Mesodermal cell (in vitro differentiated cells): ENCODE results near the gene GRIP1.
"Not testable (repeated sequence)": the region's sequence is repeated elsewhere in the genome, so short reads cannot be mapped to it uniquely, and the experiment has no call there.

Experiments
- H3K27ac ChIP-seq: 2 replicates; pipeline ENCODE4 v1.7.0; 2013; ENCODE audit warnings: mild to moderate bottlenecking, low read depth, low read length, moderate library complexity; ENCODE audit not compliant: severe bottlenecking
- H3K36me3 ChIP-seq: 2 replicates; pipeline ENCODE4 v1.7.1; 2013; ENCODE audit warnings: mild to moderate bottlenecking, low read length, moderate library complexity; ENCODE audit not compliant: control insufficient read depth, insufficient read depth
- H3K4me1 ChIP-seq: one replicate; pipeline ENCODE4 v1.7.1; 2013; ENCODE audit warnings: mild to moderate bottlenecking, low read length; ENCODE audit not compliant: insufficient read depth, control insufficient read depth, poor library complexity, severe bottlenecking
- H3K4me3 ChIP-seq: 2 replicates; pipeline ENCODE4 v1.7.0; 2013; ENCODE audit warnings: low read length, control low read depth, mild to moderate bottlenecking; ENCODE audit not compliant: insufficient read depth, poor library complexity, severe bottlenecking; ENCODE audit errors: extremely low read depth
- H3K9me3 ChIP-seq: 2 replicates; pipeline ENCODE4 v1.7.1; 2013; ENCODE audit warnings: mild to moderate bottlenecking, low read length, moderate library complexity; ENCODE audit not compliant: control insufficient read depth
- WGBS, 2 experiments: methylation state at CpG; one replicate each; pipeline ENCODE4 v1.1.5; 2013; ENCODE audit warnings: missing lambda C conversion rate in 2 of 2; ENCODE audit not compliant: insufficient coverage in 2 of 2; 5-methylcytosine and 5-hydroxymethylcytosine counted together

The GRIP1 gene

DNA sequence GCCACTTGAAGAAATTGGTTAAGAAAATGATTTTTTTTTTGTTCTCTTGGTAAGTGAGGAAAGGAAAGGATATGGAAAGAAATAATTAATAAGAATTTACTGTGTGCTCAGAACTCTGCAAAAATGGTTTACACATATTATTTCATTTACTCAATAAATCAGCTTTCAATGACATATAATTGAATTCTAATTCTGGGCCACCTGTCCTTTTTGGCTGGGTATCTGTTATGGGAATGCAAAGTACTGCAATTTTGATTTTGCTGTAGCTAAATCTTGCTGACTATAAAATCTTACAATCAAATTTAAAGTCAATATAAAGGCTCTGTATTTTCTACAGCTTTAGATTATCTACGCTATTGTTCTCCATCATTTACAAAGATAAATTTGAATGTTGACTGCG lies 147.1 kb downstream of the GRIP1 start:
- no peak overlapping the region for H3K4me3 ChIP-seq
- H3K36me3 ChIP-seq, result no peaks in the 10 kb centered on the region
- H3K9me3 ChIP-seq, result no peaks in the 10 kb centered on the region
- WGBS, 2 experiments, result no CpG with 5 or more reads among the region's 2 CpGs
- no peaks in the 10 kb centered on the region for H3K4me1 ChIP-seq
- no peak overlapping the region for H3K27ac ChIP-seq

DNA sequence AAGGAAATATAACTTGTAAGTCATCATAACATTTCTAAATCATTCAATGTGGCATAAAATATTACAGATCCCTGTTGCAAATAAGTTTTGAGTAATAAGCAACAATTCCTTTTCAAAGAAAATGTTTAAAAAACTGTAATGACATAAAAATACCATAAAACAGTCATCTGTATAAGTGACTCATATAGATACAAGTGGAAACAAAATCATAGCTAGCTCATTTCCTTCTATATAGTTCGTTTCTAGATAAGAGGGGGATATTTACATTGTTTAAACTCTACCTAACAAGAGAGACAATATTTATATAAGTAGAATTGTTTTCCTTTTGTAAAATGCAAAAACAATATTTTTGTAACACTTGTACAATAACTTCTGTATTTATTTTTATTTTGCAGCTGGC lies 148.9 kb downstream of the GRIP1 start:
- no CpG with 5 or more reads among the region's 1 CpG for WGBS, 2 experiments
- H3K9me3 ChIP-seq, result no peaks in the 10 kb centered on the region
- H3K27ac ChIP-seq, result no peak overlapping the region
- no peaks in the 10 kb centered on the region for H3K4me1 ChIP-seq
- no peak overlapping the region for H3K4me3 ChIP-seq
- H3K36me3 ChIP-seq, result no peaks in the 10 kb centered on the region

DNA sequence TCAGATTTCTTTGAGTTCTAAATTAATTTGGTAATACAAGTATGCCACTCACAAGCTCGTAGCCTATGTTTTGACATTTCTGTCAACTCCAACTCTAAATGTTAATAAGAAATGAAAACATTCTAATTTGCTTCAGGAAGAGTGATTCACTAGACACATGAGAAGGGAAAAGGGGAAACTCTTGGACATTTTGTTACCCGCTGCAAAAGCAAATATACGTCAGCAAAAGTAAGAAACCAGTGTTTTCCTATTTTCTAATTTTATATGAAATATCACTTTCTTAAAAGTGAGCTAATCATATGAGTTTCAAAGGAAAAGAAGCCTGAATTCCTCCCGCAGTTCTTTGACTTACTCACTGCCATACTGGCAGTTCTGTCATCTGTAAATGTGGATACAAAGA lies 162.3 kb downstream of the GRIP1 start:
- no CpG with 5 or more reads among the region's 4 CpGs for WGBS, 2 experiments
- H3K4me3 ChIP-seq, result no peak overlapping the region
- H3K27ac ChIP-seq, result no peak overlapping the region
- no peaks in the 10 kb centered on the region for H3K4me1 ChIP-seq
- no peaks in the 10 kb centered on the region for H3K36me3 ChIP-seq
- no peaks in the 10 kb centered on the region for H3K9me3 ChIP-seq

DNA sequence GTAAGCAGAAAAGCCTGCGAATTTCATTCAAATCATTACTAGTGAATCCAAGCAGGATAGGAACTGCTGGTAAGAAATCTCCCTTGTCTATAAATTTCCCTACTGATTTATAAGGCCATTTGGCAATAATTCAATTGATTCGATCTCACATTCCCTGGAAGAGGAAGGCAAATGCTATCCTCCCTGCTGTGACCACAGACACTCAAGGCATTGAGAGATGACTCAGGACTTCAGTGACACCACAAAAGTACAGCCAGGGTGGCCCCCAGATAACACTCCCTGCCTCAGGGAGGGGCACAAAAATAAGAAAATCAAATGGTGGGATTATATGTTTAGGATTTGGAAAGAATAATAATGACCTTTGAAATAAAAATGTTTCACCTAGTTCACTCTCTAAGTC lies 162.7 kb downstream of the GRIP1 start:
- Histone ChIP-seq H3K4me1 (no peaks in the 10 kb centered on the region), H3K9me3 (no peaks in the 10 kb centered on the region), H3K27ac (no peak overlapping the region), H3K36me3 (no peaks in the 10 kb centered on the region), H3K4me3 (no peak overlapping the region)
- WGBS, 2 experiments, result 56 to 67% methylated on average over 1 of the region's 2 CpGs

DNA sequence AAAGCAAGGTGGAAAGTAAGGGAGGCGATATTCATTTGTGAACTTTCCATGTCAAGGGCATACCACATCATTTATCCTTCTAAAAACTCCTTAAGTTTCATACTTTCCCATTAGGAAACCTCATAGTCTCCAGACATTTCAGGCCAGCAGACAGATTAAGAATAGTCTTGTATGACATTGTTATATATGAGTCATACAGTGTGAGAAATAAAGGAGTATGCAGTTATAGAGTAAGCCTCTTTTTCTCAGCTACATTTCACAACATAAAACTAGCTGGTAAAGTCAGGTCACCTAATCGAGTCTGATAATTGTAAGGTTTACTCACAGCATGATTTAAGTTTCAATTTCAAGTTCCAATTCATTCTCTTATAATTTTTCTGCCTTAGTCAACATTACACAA lies 164.3 kb downstream of the GRIP1 start:
- no peaks in the 10 kb centered on the region for H3K4me1 ChIP-seq
- WGBS, 2 experiments, result 86% methylated on average over 1 of the region's 2 CpGs; no CpG with 5 or more reads in 1 of the 2 experiments
- H3K4me3 ChIP-seq, result no peak overlapping the region
- H3K9me3 ChIP-seq, result no peaks in the 10 kb centered on the region
- no peaks in the 10 kb centered on the region for H3K36me3 ChIP-seq
- no peak overlapping the region for H3K27ac ChIP-seq

DNA sequence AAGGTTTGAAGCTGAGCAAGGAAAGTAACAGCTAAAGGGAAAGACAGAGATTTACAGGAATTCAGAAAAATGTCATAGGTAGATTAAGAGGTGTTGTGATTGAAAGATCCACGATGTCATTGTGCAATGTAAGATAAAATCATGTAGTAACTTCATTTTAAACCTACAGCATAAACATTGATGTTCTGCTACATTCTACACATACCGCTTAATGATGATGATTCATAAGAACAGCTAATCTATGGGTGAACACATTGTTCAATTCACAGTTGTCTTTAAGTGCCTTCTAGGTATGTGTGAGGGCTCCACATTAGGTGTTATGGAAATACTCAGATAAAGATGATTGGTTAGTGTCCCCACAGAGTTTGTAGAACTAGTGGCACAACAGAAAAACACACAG lies 170.9 kb downstream of the GRIP1 start:
- Histone ChIP-seq H3K4me3 (no peak overlapping the region), H3K36me3 (no peaks in the 10 kb centered on the region), H3K9me3 (no peaks in the 10 kb centered on the region), H3K4me1 (no peaks in the 10 kb centered on the region), H3K27ac (no peak overlapping the region)
- no CpG with 5 or more reads among the region's 2 CpGs for WGBS, 2 experiments

DNA sequence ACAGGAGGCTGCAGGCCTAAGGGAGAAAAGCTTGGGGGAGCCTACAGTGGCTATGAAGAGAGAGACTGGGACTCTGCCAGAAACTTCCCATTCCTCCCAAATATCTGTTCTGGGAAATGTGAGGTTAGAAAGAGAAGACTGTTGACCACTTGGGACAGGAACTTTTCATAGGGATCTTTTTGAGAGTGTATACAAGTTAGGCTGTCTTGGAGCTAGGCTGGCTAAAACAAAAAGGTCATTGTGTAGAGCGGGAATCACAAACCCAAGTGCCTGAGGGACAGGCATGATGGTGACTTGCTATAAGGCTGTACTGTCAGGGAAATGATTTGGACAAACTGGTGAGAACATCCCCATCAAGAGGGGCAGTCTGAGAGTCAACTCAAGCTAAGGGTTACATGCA lies 175.1 kb downstream of the GRIP1 start:
- WGBS, 2 experiments, result 90 to 92% methylated on average over 1 of the region's 1 CpG
- Histone ChIP-seq H3K36me3 (no peaks in the 10 kb centered on the region), H3K4me3 (no peak overlapping the region), H3K4me1 (no peaks in the 10 kb centered on the region), H3K9me3 (no peaks in the 10 kb centered on the region), H3K27ac (no peak overlapping the region)

DNA sequence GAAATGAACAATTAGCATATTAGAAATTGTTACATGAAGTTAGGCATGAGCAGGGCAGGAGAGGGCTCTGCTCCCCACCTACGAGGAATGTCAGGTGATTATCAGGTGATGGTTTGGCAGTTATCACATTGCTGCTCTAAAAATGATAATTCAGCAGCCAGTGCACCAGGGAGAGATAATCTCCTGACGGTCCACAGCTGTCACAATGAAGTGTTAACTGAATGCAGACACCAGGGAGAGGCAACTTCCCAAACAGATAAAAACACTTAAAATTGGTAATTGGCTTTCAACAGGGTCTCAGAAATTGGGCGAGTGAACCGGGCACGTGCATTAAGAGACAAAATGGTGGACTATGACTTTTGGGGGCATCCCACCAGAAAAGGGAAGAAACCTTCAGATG lies 176.0 kb downstream of the GRIP1 start:
- Histone ChIP-seq H3K4me1 (no peaks in the 10 kb centered on the region), H3K27ac (no peak overlapping the region), H3K9me3 (no peaks in the 10 kb centered on the region), H3K4me3 (no peak overlapping the region), H3K36me3 (no peaks in the 10 kb centered on the region)
- WGBS, 2 experiments, result 57 to 75% methylated on average over 1 of the region's 5 CpGs

DNA sequence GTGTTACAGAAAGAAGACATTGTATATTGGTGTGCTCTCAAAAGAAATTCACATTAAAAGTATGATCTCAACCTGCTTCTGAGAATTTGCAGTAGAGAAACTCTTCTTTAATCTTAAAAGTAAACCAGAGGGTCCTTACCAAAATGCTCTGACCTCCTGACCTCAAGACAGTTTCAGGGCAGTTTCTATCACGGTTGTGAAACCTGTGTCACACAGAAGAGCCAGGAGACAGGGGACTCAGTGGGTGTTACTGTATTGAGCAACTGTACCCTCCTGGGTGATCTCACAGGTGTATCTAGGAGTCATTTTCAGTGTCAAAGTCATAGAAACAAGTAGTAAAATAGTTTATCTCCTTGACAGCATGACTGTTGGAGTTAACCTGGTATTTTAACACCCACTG lies 178.0 kb downstream of the GRIP1 start:
- H3K9me3 ChIP-seq, result no peaks in the 10 kb centered on the region
- no peak overlapping the region for H3K4me3 ChIP-seq
- no peaks in the 10 kb centered on the region for H3K36me3 ChIP-seq
- H3K27ac ChIP-seq, result no peak overlapping the region
- 71 to 88% methylated on average over 1 of the region's 1 CpG for WGBS, 2 experiments
- no peaks in the 10 kb centered on the region for H3K4me1 ChIP-seq

DNA sequence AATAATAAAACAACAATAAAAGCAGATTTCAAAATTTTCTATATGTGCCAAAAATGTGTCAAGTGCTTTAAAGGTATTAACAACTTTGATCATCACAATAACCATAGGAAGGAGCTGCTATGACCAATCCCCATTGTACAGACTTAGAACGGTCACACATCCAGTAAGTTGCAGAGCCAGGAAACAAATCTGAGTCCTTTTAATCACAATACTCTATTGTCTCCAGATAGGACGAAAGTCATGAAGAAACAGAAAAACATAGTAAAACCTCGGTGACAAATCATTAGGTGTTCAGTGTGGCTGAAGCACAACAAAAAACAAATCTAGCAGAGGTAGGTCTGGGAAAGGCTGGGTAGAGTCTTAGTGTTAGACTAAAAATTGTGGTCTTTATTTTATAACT lies 178.8 kb downstream of the GRIP1 start:
- H3K27ac ChIP-seq, result no peak overlapping the region
- H3K9me3 ChIP-seq, result no peaks in the 10 kb centered on the region

DNA sequence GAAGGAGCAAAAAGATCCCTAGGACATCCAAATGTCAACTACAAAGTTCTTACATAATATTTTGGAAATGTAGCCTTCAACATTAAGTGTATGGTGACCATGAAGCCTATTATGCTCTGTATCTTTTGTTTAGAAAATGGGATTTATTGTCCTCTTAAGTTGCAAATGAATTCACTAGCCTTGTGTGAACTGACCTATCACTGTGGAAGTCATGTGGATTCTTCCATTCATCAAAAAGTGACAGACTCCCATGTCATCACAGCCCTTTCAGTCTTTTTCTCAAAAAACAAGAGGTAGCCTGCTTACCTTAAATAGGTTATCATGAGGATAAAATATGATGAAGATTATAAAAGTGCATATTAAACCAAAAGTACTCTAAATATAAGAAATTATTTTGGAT lies 179.9 kb downstream of the GRIP1 start:
- Histone ChIP-seq H3K4me3 (no peak overlapping the region), H3K27ac (no peak overlapping the region), H3K9me3 (no peaks in the 10 kb centered on the region), H3K4me1 (no peaks in the 10 kb centered on the region), H3K36me3 (no peaks in the 10 kb centered on the region)

More for the DNA sequence above, 178.8 kb downstream of the GRIP1 start:
- H3K4me3 ChIP-seq, result no peak overlapping the region
- WGBS, 2 experiments, result 76 to 83% methylated on average over 1 to 2 of the region's 3 CpGs
- H3K4me1 ChIP-seq, result no peaks in the 10 kb centered on the region
- no peaks in the 10 kb centered on the region for H3K36me3 ChIP-seq

DNA sequence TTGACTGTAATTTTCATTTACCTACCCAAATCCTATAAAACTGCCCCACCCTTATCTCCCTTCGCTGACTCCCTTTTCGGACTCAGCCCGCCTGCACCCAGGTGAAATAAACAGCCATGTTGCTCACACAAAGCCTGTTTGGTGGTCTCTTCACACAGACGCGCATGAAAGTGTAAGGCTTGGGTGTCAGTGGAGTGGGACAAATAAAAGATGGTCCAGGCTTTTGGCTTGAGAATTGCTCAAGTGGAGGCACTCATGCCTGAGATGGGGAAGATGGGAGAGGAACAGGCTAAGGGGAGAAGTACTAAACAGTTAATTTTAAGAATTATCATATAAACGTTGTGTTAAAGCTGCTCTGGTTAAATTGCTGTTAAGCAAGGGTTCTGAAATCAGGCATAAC lies 180.8 kb downstream of the GRIP1 start:
- 80% methylated on average over 1 of the region's 6 CpGs; no CpG with 5 or more reads in 1 of the 2 experiments for WGBS, 2 experiments
- not testable (repeated sequence) for H3K27ac ChIP-seq, H3K4me3 ChIP-seq, H3K9me3 ChIP-seq, H3K4me1 ChIP-seq, H3K36me3 ChIP-seq
